HG03442 (cell line): ENCODE data around the gene SGCG.

ENCODE experiments used
- ATAC-seq: cut with Tn5 transposase; IDR thresholded peaks from one replicate; pipeline ENCODE4 v1.9.1; 2021; ENCODE audit warnings: mild to moderate bottlenecking, moderate library complexity; ENCODE audit not compliant: unreplicated experiment

The SGCG gene

DNA sequence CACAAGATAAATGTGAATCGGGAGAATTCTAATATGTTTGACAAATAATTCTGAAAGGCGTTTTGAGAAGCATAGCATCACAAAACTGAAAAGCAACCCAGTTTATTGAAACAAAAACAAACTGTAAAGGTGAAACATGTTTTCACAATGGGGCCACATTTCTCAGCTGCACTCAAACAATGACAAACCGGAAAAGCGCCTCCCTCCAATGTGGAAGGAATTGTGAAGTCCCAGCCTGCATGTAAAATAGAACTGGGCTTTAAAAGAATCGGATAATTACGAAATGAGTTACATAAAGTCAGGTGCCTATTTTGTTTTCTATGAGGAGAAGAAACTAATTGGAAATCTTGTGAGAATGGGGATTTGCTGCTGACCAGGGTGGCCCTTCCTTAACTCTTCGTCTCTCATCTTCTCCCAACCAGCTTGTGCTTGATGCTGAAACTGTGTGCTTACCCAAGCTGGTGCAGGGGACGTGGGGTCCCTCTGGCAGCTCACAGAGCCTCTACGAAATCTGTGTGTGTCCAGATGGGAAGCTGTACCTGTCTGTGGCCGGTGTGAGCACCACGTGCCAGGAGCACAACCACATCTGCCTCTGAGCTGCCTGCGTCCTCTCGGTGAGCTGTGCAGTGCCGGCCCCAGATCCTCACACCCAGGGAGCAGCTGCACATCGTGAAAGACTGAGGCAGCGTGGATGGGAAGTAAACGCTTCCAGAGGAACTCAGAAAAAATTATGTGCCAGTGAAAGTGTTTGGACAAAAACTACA, 143.3 kb downstream of the SGCG start:
- ATAC-seq = no peak

DNA sequence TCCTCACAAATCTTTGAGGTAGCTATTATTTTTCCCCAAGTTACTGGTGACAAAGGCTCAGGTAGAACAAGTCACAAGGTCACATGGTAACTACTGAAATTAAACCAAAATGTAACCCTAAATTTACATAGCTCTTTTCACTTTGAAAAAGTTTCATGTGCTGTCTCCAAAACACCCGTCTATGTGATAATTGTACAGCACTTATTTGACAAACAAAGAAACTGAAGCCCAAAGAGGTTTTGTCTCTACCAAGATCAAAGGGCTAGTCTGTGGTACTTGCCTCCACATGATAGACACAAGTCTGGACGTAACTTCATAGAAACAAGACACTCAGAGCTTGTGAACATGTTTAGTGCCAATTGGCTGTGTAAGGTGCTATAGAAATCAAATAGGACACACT, 144.4 kb downstream of the SGCG start:
- peak; percentile 55 for ATAC-seq

- ATAC-seq = no peak
These were observed 149.6 kb downstream of the SGCG start for GRCh38 chr13:23330356-23330755.

- no peak for ATAC-seq
These were observed 158.4 kb downstream of the SGCG start for GRCh38 chr13:23339225-23339624.

DNA sequence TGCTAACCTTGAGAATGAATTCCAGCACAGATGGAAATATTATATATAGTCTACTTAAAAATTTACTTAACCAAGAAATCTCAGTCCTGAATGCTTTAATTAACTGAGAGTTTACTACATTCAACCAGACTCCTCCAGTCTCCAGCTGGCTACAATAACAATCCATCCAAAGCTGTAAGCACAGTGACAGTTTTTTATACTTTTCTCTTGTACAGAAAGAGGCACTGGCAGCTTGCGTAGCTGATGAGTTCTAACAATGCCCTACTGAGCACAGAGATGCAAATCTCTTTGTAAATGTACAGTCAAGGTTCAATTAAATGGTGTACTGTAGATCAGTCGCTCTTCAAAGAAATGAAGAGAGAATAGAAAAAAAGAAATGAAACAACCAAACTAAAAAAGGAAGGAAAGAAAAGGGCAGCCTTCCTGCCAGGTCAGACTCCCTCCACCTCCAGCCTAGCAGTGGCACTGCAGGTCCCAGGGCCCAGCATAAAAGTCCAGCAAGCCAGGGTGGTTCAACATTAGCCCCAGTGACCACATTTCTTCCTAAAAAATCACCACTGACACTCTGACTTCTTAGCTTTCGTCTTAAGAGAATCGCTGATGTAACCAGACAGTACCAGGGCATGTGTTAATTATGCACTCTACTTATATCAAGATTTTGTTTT, 164.3 kb downstream of the SGCG start:
- ATAC-seq = no peak

DNA sequence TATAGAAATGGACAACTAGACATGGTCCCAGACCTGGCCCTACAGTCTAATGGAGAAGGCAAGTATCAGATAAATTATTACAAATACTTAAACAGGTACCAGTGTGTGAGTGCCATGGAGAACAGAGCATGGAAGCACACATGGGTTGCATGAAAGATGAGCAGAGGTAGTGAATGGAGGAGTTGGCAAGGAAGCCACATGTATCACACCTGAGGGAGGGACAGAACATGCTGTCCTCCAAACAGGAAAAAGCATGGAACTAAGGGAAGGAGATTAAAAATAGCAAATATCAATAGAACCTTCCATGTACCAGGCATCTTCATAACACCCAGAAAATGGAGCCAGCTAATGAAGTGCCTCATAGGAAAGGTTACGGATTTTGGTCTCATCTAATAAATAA, 166.8 kb downstream of the SGCG start:
- no peak for ATAC-seq

- no peak for ATAC-seq
These were observed 167.7 kb downstream of the SGCG start for GRCh38 chr13:23348262-23349127.

DNA sequence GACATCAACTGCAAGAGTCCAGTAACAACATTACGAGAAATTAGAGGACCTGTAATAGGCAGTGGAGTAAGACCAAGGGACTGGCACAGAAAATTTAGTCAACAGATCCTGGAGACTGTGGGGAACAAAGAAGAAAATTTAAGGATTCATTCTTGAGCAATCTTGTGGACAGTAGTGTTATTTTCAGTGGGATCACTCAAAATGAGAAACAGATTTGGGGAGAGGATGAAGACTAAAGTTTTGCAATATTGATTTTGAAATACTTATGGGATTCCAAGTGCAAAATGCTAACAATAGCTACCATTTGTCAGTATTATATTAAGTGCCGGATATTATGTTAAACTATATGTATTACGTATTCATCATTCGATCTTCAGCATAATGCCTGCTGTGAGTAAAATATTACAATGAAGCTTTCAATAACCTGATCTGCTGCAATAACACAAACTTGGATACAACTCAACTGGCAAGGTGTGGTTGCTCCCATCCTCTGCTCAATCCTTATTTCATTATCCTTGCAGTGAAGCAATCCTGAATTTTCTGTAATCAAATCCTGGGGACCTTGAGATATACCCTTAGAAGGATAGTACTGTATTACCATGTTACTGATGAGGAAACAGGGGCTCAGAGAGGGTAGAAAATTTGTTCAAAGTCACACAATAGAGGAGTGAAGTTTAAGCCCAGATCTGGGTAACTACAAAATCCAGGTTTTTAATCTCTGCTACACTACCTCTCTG, 168.6 kb downstream of the SGCG start:
- ATAC-seq = no peak

- no peak for ATAC-seq
These were observed 169.2 kb downstream of the SGCG start for GRCh38 chr13:23350009-23350408.

GRCh38 chr13:23352161-23352560, 171.4 kb downstream of the SGCG start:
- ATAC-seq = no peak

DNA sequence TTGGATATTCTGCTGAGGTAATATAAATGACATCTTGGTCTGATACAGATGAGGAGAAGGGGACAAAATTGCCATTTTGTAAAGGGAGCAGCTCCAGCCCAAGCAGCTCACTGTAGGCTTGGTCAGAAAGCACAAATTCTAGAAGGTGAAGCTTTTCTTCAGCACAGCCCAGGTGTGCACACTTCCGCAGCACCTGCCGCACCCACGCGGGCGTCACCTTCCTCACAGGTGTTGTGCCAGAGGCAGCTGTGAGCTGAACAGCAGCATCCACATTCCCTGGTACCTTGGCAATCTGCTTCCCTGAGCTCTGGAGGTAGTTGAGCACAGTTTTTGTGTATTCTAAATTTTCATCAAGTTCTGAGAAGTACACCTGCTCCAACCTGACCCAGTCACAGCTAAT, 173.7 kb downstream of the SGCG start:
- no peak for ATAC-seq

DNA sequence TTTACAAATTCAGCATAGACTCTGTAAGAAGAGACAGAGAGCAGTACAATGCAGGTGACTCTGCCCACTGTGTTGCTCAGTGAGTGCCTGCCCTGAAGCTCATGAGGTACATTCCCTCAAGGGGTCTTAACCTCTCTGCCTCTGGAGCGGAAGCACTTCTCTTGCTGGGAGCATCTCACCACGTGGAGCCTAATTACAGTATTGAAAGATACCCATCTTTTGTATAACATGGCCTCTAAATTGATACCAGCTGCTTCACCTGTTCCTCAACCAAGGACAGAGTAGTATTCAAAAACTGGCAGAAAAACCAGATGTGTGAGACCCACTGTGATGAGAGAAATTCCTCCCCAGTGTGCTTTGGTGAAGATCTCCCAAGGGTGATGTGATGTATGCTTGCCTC, 175.6 kb downstream of the SGCG start:
- ATAC-seq = no peak

DNA sequence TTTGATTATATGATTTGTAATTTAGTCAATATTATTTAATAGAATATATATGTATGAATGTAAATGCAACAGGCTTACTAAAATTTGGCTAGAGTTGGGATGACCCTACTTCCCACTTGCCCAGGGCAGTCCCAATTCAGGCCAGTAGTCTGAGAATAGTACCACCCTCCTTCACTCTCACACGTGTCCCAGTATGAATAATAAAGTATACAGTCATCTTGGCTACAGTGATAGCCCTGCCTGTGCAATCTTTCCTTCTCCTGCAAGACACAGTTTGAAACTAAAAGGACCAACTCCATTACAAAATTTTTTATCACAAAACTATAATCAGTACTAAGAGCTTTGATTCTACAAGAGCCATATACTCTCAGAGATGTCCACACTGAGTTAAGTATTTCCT, 176.6 kb downstream of the SGCG start:
- no peak for ATAC-seq

DNA sequence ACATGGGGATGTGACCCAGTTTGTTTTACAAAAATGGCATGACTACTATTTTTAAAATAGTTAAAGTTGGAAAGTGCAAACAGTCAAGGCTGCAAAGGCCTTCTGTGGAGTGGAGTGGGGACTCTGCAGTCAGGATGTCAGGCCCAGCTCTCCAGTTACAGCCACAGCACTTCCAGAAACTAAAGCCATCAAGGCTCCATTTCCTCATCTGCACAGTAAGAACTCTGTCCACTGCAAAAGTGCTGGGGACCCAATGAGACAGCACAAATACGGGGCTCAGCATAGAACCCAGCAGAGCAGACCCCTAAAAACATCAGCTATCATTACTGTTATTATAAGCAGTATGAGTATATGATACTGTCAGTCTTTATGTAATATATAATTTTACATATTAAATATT, 179.1 kb downstream of the SGCG start:
- no peak for ATAC-seq

GRCh38 chr13:23365652-23366051, 184.9 kb downstream of the SGCG start:
- ATAC-seq = no peak

GRCh38 chr13:23367907-23368306, 187.1 kb downstream of the SGCG start:
- ATAC-seq = no peak

- no peak for ATAC-seq
These were observed 191.6 kb downstream of the SGCG start for GRCh38 chr13:23372264-23372906.
